Large intestine (tissue), 3 donors: Measurements from ENCODE around the gene PSORS1C1. TPM values are rescaled to one million over a fixed set of nuclear protein-coding genes. Genes with fewer than 3 reads are reported as not detected.

Experiments
- DNase-seq, 2 donors: peaks; one replicate each; pipeline versions ENCODE4 v3.0.0 to v3.0.0-alpha.2; 2013
- H3K27ac ChIP-seq: one replicate; pipeline ENCODE4 v1.5.1; 2013; ENCODE audit warnings: low read length
- H3K27me3 ChIP-seq: 2 replicates; pipeline ENCODE4 v1.6.1; 2013; ENCODE audit warnings: low read length; ENCODE audit not compliant: control insufficient read depth, insufficient read depth
- H3K36me3 ChIP-seq: 2 replicates; pipeline ENCODE4 v1.6.1; 2013; ENCODE audit warnings: low read length; ENCODE audit not compliant: control insufficient read depth, insufficient read depth
- H3K4me1 ChIP-seq: one replicate; pipeline ENCODE4 v1.6.1; 2013; ENCODE audit warnings: low read length; ENCODE audit not compliant: control insufficient read depth, insufficient read depth
- H3K4me3 ChIP-seq: one replicate; pipeline ENCODE4 v1.5.1; 2013; ENCODE audit warnings: low read length
- H3K9me3 ChIP-seq: one replicate; pipeline ENCODE4 v1.6.1; 2013; ENCODE audit warnings: mild to moderate bottlenecking, low read depth, low read length, moderate library complexity; ENCODE audit not compliant: control insufficient read depth
- WGBS: methylation state at CpG from one replicate; pipeline ENCODE4 v1.1.5; 2013; ENCODE audit warnings: low lambda C conversion rate; ENCODE audit not compliant: insufficient coverage; 5-methylcytosine and 5-hydroxymethylcytosine counted together
- polyA plus RNA-seq: library from polyadenylated mRNA; unstranded; fragments of 120-200 nt; gene quantifications from one replicate; pipeline ENCODE4 v1.2.1, GENCODE V29; 2013

Gene PSORS1C1
- polyA plus RNA-seq, 1 donor, result 0.33 TPM

DNA sequence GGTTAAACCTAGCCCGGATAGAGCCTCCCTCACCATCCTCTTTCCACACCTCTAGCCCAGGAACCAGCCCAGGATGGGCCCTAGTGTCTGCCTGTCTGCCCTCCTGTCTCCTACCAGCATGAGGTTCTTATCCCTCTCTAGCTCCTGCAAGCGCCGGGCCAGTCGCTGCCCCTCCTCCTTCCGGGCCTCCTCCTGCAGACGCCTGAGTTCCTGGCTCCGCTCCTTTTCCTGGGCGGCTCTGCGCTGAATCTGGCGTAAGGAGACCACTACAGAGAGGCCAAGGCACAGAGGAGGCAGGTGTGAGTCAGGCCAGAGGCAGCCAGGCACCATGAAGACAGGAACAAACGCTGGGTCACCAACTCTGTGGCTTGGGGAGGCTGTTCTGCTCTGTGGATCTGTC, 28.5 kb downstream of the PSORS1C1 start:
- DNase-seq, result no peak
- Histone ChIP-seq H3K27ac (no peak overlapping the region), H3K4me3 (no peak overlapping the region), H3K27me3 (no peaks in the 10 kb centered on the region), H3K4me1 (no peaks in the 10 kb centered on the region), H3K9me3 (no peaks in the 10 kb centered on the region), H3K36me3 (peaks cover 22% of the 10 kb centered on the region)
- WGBS, result no CpG with 5 or more reads among the region's 11 CpGs

DNA sequence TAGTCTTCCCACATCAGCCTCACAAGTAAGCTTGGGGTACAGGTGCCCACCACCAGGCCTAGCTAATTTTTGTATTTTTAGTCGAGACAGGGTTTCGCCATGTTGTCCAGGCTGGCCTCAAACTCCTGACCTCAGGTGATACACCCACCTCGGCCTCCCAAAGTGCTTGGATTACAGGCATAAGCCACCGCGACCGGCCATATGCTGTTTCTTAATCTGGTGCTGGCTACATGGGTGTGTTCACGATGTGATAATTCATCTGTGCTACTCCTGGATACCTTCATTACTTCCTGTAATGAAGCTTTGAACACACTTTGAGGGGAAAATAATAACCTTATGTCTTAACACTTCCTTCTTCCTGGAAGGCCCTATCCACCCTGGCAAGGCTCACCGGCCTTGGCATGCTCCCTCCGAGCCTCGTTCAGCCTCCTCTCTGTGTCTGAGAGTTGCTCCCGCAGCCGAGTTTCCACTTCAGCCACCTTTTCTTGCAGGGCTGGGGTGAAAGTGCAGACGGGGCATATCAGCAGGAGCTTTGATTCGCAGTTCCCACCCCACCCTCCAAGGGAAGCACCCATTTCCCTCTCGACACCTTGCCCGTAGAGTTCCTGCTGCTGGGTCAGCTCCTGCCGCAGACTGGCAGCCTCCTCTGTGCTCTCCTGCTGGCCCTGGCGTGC, 29.8 kb downstream of the PSORS1C1 start:
- DNase-seq, result peak in 1 of 2 donors; percentile 62
- Histone ChIP-seq H3K36me3 (peaks cover 26% of the 10 kb centered on the region), H3K9me3 (no peaks in the 10 kb centered on the region), H3K27me3 (no peaks in the 10 kb centered on the region), H3K4me3 (no peak overlapping the region), H3K27ac (no peak overlapping the region), H3K4me1 (no peaks in the 10 kb centered on the region)
- no CpG with 5 or more reads among the region's 18 CpGs for WGBS

DNA sequence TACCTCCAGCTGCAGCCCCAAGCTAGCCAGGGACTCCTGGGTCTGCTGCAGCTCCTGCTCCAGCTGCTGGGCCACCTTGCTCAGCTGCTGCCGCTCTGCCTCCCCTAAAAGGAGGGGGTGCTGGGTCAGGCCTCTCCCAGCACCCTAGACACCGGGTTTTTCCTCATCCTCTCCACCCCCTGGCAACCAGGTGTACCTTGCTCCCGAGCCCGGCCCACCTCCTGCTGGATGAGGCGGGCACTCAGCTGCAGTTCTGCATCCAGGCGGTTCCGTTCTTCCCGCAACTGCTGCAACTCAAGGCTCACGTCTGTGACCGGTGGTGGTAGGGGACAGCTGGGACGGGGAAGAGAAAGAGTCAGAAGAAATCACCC, 30.4 kb downstream of the PSORS1C1 start:
- no CpG with 5 or more reads among the region's 11 CpGs for WGBS
- Histone ChIP-seq H3K9me3 (no peaks in the 10 kb centered on the region), H3K4me1 (no peaks in the 10 kb centered on the region), H3K27ac (no peak overlapping the region), H3K36me3 (peaks cover 26% of the 10 kb centered on the region), H3K27me3 (no peaks in the 10 kb centered on the region), H3K4me3 (no peak overlapping the region)
- DNase-seq, result no peak

DNA sequence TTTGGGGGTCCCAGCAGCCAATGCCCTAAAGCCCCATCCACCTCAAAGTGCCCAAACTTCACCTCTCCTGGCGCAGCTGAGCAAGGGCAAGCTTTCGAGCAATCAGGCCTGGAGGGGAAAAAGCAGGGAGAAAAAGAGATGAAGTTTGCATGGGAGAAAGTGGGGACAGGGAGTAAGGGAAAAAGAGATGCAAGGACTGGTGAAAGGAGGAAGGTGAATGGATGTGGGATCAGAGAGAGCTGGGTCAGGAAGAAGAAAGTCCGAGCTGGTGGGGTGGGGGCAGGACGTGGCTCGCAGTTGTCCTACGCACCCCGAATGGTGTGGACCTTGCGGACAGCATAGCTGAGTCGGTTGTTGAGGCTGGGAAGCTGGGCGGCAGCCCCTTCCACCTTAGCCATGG, 30.8 kb downstream of the PSORS1C1 start:
- DNase-seq, result no peak
- Histone ChIP-seq H3K9me3 (no peaks in the 10 kb centered on the region), H3K27ac (no peak overlapping the region), H3K4me3 (no peak overlapping the region), H3K4me1 (no peaks in the 10 kb centered on the region), H3K36me3 (peaks cover 28% of the 10 kb centered on the region), H3K27me3 (no peaks in the 10 kb centered on the region)
- 100% methylated on average over 1 of the region's 10 CpGs for WGBS

DNA sequence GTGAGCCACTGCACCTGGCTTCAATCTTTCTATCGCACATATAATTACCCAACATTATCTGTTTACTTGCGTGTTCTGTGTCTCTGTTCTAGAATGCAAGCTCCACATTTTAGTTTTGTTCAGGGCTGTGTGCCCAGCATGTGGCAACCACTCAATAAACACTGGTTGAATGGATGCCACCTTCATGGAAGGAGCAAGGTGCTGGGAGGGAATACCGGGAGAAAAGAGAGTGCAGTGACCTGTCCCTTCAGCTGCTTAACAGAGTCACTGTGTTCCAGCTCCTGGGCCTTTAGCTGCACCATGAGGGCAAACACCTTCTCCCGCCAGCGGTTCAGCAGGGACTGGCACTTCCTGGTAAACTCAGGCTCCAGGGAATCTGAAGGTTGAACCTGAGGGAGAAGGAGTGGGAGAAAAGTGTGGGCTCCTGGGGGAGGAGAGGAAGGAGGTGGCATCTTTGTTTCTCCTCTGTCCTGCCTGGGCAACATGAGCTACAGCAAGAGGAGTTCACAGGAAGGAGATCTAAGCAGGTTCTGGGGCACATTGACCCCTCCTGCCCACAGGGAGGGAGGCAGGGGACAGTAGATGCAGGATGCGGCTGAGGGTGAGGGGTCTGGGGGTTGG, 35.3 kb downstream of the PSORS1C1 start:
- Histone ChIP-seq H3K9me3 (no peaks in the 10 kb centered on the region), H3K4me3 (no peak overlapping the region), H3K36me3 (peaks cover 22% of the 10 kb centered on the region), H3K27ac (no peak overlapping the region), H3K4me1 (no peaks in the 10 kb centered on the region), H3K27me3 (no peaks in the 10 kb centered on the region)
- 80% methylated on average over 2 of the region's 6 CpGs for WGBS
- no peak for DNase-seq

DNA sequence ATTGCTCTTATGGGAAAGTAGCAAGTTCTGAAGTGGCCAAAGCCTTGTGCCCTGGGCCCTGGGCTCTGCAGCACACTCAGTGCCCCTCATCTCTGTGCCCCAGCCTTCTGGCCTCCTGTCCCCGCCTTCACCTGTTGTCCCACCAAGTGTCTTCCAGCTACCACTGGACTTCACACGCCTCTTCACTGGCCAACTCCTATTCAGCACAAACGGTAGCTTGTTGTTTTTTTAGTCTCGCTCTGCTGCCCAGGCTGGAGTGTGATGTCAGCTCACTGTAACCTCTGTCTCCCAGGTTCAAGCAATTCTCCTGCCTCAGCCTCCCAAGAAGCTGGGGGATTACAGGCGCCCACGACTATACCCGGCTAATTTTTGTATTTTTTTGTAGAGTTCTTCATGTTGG, 38.2 kb downstream of the PSORS1C1 start:
- DNase-seq, result no peak
- H3K27ac ChIP-seq, result no peak overlapping the region
- peaks cover 5% of the 10 kb centered on the region for H3K4me1 ChIP-seq
- H3K9me3 ChIP-seq, result no peaks in the 10 kb centered on the region
- H3K4me3 ChIP-seq, result no peak overlapping the region
- no peaks in the 10 kb centered on the region for H3K27me3 ChIP-seq
- WGBS, result no CpG with 5 or more reads among the region's 7 CpGs
- peaks cover 23% of the 10 kb centered on the region for H3K36me3 ChIP-seq

DNA sequence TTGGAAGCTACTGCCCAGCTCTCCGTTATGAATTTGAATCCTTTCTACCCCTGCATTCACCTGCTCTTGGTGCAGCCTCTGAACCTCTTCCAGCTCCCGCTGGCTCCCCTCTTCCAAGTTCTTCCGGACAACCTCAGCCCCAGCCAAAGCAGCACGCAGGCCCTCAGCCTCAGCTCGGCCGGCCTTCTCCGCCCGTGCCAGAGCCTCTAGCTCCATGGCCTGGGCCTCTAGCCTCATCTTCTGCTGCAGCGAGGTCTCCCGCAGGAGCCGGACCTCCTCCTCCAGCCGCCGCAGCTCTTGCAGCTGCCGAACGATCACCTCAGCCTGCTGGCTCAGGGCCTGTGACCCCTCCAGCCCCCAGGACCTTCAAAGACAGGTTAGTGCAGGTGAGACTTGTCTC, 39.8 kb downstream of the PSORS1C1 start:
- Histone ChIP-seq H3K36me3 (peaks cover 17% of the 10 kb centered on the region), H3K9me3 (no peaks in the 10 kb centered on the region), H3K27me3 (no peaks in the 10 kb centered on the region), H3K27ac (no peak overlapping the region), H3K4me1 (peaks cover 11% of the 10 kb centered on the region), H3K4me3 (no peak overlapping the region)
- WGBS, result no CpG with 5 or more reads among the region's 15 CpGs
- DNase-seq, result no peak

DNA sequence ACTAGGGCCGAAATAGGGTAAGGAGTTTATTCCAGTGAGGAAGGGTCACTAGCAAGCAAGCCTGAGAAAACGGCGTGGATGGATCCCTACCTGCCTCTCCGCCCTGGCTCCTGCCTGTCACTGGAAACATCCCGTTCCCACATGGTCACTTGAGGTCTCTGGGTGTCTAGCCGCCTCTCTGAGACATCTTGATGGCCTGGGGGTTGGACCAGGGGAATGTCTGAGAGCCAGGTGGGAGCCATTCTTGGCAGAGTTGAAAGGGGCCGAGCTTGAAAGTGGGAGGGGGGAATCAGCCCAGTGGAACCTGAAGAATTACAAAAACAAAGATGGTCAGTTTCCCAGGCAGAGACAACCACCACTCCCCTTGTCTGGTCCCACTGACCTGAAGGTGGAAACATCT, 42.0 kb downstream of the PSORS1C1 start:
- H3K27ac ChIP-seq, result no peak overlapping the region
- H3K4me1 ChIP-seq, result peaks cover 12% of the 10 kb centered on the region
- WGBS, result no CpG with 5 or more reads among the region's 7 CpGs
- no peak overlapping the region for H3K4me3 ChIP-seq
- no peaks in the 10 kb centered on the region for H3K9me3 ChIP-seq
- no peaks in the 10 kb centered on the region for H3K27me3 ChIP-seq
- peaks cover 12% of the 10 kb centered on the region for H3K36me3 ChIP-seq
- DNase-seq, result no peak

DNA sequence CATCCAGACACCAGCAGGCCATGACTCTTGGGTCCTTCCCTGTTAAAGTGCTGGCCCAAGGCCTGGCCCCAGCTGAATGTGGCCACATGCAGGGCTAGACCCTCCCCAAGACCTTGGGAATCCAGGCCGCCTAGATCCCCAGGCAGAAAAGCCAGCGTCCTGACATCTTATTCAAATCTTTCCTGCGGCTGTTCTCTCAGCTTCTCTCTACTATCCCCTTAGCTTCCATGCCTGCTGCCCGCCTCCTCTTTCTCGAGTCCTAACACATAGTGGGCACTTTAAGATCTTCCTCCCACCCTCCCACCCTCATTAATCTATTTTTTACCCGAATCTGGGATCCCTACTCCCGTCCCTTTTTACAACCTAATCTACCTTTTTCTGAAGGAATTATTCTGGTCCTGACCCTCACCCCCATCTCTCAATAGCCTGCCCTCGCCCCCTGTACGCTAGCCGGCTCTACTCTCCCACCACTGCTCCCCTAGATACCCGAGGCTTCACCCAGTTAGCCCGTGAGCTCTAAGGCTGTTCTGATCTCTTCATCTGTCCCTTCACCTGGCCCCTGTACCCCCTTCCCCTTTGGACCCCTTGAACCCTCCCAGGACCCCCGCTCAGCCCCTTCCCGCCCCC, 43.0 kb downstream of the PSORS1C1 start, which contains the start of gene CCHCR1:
Gene CCHCR1 (minus strand): TSS at position 290 of the 627 bp plus-strand sequence. CDS start 202 bp downstream, at position 88.
- WGBS, result no CpG with 5 or more reads among the region's 14 CpGs
- H3K27ac ChIP-seq, result peak within 1 kb of the TSS; percentile 29
- H3K36me3 ChIP-seq, result peaks cover 12% of the 10 kb centered on the region
- no peak for DNase-seq
- peaks cover 12% of the 10 kb centered on the region for H3K4me1 ChIP-seq
- peak within 1 kb of the TSS; percentile 63 for H3K4me3 ChIP-seq
- no peaks in the 10 kb centered on the region for H3K27me3 ChIP-seq
- no peaks in the 10 kb centered on the region for H3K9me3 ChIP-seq

DNA sequence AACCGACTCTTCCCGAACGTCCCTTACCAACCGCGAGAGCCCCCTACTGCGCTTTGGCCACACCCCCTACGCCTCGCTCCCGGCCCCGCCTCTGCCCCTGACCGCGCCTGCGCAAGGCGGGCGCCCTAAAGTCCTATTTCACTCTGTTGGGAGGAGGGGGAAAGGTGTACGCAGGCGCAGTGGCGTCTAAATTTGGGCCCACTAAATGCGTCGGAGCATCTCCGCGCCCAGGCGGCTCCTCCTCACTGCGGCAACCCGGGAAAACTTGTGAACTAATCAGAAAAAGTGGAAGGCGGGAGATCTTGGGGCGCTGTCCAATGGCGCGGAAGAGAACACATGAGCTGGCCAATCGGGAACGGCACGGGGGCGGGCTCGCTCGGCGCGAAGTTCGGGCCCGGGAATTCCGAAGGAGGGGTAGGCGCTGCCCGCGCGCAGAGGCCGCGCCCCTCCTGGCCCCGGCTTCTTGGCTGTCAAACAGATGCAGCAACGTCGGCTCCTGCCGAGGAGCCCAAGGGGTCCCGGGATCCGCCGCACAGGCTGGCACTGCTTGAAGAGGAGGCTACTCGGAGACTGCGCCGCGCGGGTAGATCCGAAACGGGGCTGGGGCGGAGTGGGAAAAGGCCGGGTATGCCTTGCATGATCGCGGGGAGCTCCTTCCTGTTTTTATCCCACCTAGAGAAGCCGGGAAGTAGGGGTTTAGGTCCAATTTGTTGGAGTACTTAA, 43.7 kb downstream of the PSORS1C1 start, which contains the start of gene TCF19:
Gene TCF19 (plus strand): TSS at position 450 of the 723 bp plus-strand sequence. CDS start 881 bp downstream, outside the sequence.
- H3K27ac ChIP-seq, result peak within 1 kb of the TSS; percentile 29
- no peaks in the 10 kb centered on the region for H3K27me3 ChIP-seq
- peak; percentile 98 for DNase-seq
- peaks cover 12% of the 10 kb centered on the region for H3K36me3 ChIP-seq
- H3K4me1 ChIP-seq, result peaks cover 12% of the 10 kb centered on the region
- peak within 1 kb of the TSS; percentile 63 for H3K4me3 ChIP-seq
- H3K9me3 ChIP-seq, result no peaks in the 10 kb centered on the region
- WGBS, result 0% methylated on average over 4 of the region's 65 CpGs
